GM21786 (cell line): Measurements from ENCODE around the gene C12orf75.
"Not testable (repeated sequence)": the region's sequence is repeated elsewhere in the genome, so short reads cannot be mapped to it uniquely, and the experiment has no call there.

ENCODE experiments used
- ATAC-seq: cut with Tn5 transposase; IDR thresholded peaks from one replicate; pipeline ENCODE4 v1.9.1; 2021; ENCODE audit not compliant: unreplicated experiment

C12orf75 gene

DNA sequence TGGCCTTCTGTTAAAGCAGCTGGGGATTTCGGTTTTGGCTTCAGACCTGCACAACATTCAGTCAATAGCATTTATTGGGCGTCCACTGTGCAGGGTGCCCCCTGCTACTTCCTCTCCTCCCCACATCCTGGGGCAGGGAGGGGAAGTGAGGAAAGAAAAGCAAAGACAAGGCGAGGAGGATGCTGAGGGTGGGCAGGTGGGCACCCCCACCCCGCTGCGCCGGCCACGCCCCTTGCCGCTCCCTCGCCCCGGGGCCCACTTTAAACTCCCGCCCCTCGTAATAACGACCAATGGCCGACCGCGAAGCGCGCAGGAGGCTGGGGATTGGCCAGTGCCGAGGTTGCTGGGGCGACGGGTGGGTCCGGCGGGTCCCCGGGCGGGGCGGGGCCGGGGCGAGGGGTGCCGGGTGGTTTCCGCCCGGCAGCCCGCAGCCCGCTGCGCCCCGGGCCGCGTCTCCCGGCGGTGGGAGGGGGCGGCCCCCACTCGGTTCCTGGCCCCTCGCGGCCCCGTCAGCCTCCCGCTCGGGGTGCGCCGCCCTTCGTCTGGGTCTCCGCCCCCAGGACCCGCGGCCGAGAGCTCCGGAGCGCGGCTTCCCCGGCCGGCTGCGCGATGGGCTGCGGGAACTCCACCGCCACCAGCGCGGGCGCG is at the start of gene C12orf75:
TSS of gene C12orf75 (plus strand) at position 409 of the 648 bp plus-strand sequence. CDS start at position 610, 201 bp downstream.
- peak; percentile 79 for ATAC-seq

- ATAC-seq, result no peak
Observed at GRCh38 chr12:105280966-105281693, 49.4 kb upstream of the C12orf75 start.

DNA sequence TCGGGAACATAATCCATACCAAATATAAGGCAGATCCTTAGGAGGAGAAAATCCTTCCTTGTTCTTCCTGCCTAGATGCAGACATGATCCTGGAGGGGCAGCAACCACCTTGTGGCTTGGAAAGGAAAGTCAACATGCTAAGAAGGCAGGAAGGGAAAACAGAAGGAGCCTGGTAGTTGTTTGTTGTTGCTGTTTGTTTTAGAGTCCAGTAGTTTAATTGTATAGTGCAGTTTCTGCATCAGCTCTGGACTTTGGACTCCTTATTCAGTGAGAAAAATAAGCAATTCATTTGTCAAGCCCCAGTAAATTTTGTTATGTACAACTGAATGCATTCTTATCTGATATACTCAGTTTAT is 48.8 kb upstream of the C12orf75 start:
- no peak for ATAC-seq

GRCh38 chr12:105285378-105285777 is 45.1 kb upstream of the C12orf75 start:
- ATAC-seq, result no peak

- no peak for ATAC-seq
Observed at GRCh38 chr12:105287408-105287807, 43.1 kb upstream of the C12orf75 start.

- no peak for ATAC-seq
Observed at GRCh38 chr12:105288311-105288996, 42.0 kb upstream of the C12orf75 start.

DNA sequence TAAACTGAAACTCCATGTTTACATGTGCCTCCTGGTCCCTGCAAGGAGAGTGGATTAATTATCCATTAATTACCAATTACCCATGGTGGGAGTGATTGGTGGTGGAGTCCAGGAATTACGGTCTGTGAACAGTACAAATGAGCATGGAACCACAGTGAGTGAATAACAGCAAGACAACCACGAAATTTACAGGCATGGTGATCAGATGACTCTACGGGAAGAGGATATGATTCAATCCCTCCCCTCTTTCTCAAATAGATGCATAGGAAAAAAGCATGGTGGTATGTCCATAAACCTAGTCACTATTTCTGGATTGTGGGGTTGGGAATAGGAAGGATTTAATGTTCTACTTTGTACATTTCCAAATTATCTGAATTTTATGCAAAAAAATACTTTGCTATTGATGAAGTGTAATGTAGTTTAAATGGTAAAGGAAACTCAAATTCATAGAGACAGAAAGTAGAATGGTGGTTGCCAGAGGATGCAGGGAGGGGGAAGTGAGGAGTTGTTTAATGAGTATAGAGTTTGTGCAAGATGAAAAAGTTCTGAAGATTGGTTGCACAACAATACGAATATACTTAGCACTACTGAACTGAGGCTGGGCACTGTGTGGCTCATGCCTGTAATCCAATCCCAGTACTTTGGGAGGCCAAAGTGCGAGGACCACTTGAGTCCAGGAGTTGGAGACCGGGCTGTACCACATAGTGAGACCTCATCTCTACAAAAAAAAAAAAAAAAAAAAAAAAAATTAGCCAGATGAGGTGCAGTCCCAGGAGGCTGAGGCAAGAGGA is 41.2 kb upstream of the C12orf75 start:
- ATAC-seq, result no peak

GRCh38 chr12:105291531-105291930 is 39.0 kb upstream of the C12orf75 start:
- no peak for ATAC-seq

GRCh38 chr12:105292705-105293104 is 37.8 kb upstream of the C12orf75 start:
- ATAC-seq, result no peak

GRCh38 chr12:105293187-105293586 is 37.3 kb upstream of the C12orf75 start:
- no peak for ATAC-seq

- no peak for ATAC-seq
Observed at GRCh38 chr12:105294161-105294560, 36.3 kb upstream of the C12orf75 start.

GRCh38 chr12:105294886-105295479 is 35.5 kb upstream of the C12orf75 start:
- ATAC-seq, result no peak

DNA sequence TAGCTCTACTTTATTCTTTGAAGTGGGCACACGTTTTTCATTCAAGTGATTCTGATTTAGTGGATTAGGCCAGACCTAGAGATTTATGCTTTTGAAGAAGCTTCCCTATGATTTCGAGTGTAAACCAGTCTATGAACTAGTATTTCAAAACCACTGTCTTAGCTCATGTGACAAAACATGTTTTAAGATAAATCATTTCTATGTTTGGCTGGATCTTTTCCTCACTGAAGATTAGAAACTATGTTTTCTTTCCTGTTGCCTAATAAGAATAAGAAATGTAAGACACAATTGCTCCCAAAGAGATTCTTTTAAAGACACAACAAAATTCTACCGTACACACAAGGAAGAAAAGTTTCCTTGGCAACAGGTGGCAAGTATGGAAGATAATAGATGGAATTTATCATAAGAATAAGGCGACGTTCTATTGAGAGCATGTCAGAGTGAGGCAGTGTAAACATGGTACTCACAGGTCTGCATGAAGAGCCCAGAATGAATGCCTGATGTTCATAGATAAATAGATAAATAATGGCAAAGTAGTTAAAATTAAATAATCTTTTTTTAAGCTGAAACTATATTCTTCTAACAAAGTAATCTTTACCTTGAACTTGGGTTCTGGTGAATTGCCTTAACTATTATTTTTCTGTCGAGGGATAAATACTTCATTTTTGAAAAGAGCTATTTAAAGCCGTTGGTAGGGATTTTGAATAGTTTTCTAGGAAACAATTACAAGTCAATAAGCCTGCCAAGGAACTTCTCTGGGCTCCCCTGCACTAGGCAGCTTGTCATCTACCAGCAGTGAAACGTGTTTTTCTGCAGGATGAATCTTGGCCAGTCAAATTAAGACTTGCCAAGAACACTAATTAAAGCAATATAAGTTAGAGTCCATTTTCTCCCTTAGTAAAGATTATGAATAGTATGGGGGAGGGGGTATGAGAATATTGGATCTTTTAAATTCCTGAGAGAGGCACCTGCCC is 34.1 kb upstream of the C12orf75 start:
- ATAC-seq, result no peak

GRCh38 chr12:105300883-105301282 is 29.6 kb upstream of the C12orf75 start:
- ATAC-seq, result no peak

DNA sequence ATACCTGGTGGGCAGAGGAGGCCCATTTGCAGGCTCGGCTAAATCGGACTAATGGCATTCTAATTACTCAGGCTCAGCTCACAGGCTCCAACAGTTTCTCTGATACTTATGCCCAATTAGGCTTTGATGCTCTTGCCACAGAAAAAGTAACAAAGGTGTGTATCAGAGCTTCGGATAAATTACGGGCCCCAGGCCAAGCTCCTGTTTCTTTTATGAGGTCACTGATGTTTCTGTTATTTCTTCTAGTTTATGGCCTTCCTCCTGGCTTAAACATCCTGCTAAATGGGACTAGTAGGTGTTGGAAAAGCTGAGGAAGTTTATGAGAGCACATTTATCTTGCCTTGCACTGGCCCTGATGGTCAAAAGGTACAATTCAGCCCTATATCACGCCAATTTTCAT is 28.8 kb upstream of the C12orf75 start:
- ATAC-seq, result no peak

DNA sequence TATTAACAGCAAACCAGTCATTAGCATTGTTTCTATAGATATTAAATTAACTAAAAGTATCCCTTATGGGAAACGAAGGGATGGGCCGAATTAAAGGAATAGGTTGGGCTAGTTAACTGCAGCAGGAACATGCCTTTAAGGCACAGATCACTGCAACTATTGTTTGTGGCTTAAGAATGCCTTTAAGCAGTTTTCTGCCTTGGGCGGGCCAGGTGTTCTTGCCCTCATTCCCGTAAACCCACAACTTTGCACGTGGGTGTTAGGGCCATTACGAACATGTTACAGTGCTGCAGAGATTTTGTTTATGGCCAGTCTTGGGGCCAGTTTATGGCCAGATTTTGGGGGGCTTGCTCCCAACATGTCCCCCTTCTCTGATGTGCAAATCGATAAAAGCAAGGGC is 27.5 kb upstream of the C12orf75 start:
- not testable (repeated sequence) for ATAC-seq

GRCh38 chr12:105304626-105305025 is 25.9 kb upstream of the C12orf75 start:
- not testable (repeated sequence) for ATAC-seq

DNA sequence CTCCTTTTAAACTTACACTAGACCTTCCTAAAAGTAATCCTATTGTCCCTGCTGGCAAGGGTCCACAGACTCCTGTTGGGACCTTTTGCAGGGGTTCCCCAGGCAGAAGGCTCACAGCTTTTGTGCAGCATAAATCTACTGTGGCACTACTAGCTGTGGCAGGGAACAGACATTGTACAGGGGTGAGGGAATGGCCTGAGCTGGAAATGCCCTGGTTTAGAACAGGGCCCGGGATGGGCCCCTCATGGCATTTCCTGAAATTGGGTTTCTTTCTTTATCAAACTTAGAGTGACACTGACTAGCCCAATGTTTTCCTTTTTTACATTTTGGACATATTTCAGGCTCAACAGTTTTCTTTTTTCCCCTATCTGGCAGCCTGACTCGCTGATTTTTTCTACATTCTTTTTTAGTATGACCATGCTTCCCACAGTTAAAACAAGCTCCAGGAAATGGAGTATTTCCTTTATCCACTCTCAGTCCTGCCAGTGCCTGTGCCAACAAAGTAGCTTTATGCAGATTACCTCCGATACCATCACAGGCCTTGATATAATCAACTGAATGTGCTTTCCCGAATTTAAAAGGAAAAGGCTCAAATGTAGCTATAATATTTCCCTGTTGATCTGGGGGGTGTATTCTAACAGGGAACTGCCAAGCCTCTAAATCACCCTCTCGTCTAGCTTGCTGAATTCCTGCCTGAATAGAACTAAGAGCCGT is 22.7 kb upstream of the C12orf75 start:
- ATAC-seq, result not testable (repeated sequence)

DNA sequence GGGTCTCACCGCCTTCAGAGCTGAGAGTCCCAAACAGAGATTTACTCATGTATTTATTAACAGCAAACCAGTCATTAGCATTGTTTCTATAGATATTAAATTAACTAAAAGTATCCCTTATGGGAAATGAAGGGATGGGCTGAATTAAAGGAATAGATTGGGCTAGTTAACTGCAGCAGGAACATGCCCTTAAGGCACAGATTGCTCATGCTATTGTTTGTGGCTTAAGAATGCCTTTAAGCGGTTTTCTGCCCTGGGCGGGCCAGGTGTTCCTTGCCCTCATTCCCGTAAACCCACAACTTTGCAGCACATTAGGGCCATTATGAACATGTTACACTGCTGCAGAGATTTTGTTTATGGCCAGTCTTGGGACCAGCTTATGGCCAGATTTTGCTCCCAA is 21.7 kb upstream of the C12orf75 start:
- ATAC-seq, result not testable (repeated sequence)
